SU-DHL-6 (cell line): Measurements from ENCODE around the gene BCAS1.

Source experiments
- CTCF ChIP-seq: fragments of 200-600 bp; sonication (generic); IDR thresholded peaks from one replicate; pipeline ENCODE4 v1.5.1; 2017; ENCODE audit warnings: antibody characterized with exemption, mild to moderate bottlenecking, low read length, moderate library complexity; ENCODE audit not compliant: insufficient read depth, poor library complexity, severe bottlenecking
- EZH2phosphoT487 ChIP-seq: fragments of 200-600 bp; sonication (generic), shearing (Covaris generic); conservative IDR thresholded peaks from 2 replicates; pipeline ENCODE4 v1.6.1; 2018; ENCODE audit warnings: mild to moderate bottlenecking, antibody characterized with exemption, low read length, moderate library complexity, mixed read lengths

- TF ChIP-seq CTCF (no peak), EZH2phosphoT487 (no peak)
Measured at GRCh38 chr20:54085910-54086309, 15.5 kb upstream of the BCAS1 start.
